HG03571 (cell line): Measurements from ENCODE around the gene MYO3B.
A peak's percentile ranks its signal among the peaks of the same experiment; 100 is the strongest.

Experiments
- ATAC-seq: cut with Tn5 transposase; IDR thresholded peaks from one replicate; pipeline ENCODE4 v1.9.1; 2021; ENCODE audit not compliant: unreplicated experiment

The MYO3B gene

GRCh38 chr2:170498619-170499018, 320.7 kb downstream of the MYO3B start:
- ATAC-seq: no peak

GRCh38 chr2:170500104-170500503, 322.2 kb downstream of the MYO3B start:
- no peak for ATAC-seq

GRCh38 chr2:170500770-170501169, 322.8 kb downstream of the MYO3B start:
- ATAC-seq: no peak

- ATAC-seq: no peak
Observed at GRCh38 chr2:170501421-170502043, 323.6 kb downstream of the MYO3B start.

GRCh38 chr2:170502361-170503130, 324.6 kb downstream of the MYO3B start:
- no peak for ATAC-seq

- no peak for ATAC-seq
Observed at GRCh38 chr2:170503563-170503962, 325.6 kb downstream of the MYO3B start.

- ATAC-seq: no peak
Observed at GRCh38 chr2:170503971-170504809, 326.2 kb downstream of the MYO3B start.

GRCh38 chr2:170504810-170505145, 326.8 kb downstream of the MYO3B start:
- ATAC-seq: no peak

GRCh38 chr2:170505631-170506275, 327.8 kb downstream of the MYO3B start:
- ATAC-seq: no peak

GRCh38 chr2:170509452-170510193, 331.7 kb downstream of the MYO3B start:
- no peak for ATAC-seq

GRCh38 chr2:170512266-170512665, 334.3 kb downstream of the MYO3B start:
- ATAC-seq: no peak

- ATAC-seq: no peak
Observed at GRCh38 chr2:170514140-170514539, 336.2 kb downstream of the MYO3B start.

GRCh38 chr2:170517538-170517937, 339.6 kb downstream of the MYO3B start:
- ATAC-seq: no peak

- ATAC-seq: no peak
Observed at GRCh38 chr2:170518911-170519310, 341.0 kb downstream of the MYO3B start.

- ATAC-seq: no peak
Observed at GRCh38 chr2:170521299-170521698, 343.4 kb downstream of the MYO3B start.

- no peak for ATAC-seq
Observed at GRCh38 chr2:170523506-170523905, 345.6 kb downstream of the MYO3B start.

- peak; percentile 66 for ATAC-seq
Observed at GRCh38 chr2:170524828-170525565, 347.1 kb downstream of the MYO3B start.

GRCh38 chr2:170525566-170525900, 347.6 kb downstream of the MYO3B start:
- ATAC-seq: no peak

- no peak for ATAC-seq
Observed at GRCh38 chr2:170530284-170530745, 352.4 kb downstream of the MYO3B start.
